C4-2B (cell line): Measurements from ENCODE around the gene CIAO3.

Experiments
- CTCF ChIP-seq: fragments of 450-650 bp; conservative IDR thresholded peaks from 2 replicates; pipeline ENCODE4 v1.5.1; 2017; ENCODE audit warnings: mild to moderate bottlenecking
- ZFX ChIP-seq: fragments of 450-650 bp; IDR thresholded peaks from 2 replicates; pipeline ENCODE4 v1.6.1; 2017

GRCh38 chr16:772959-773358 lies 32.2 kb upstream of the CIAO3 start:
- TF ChIP-seq CTCF, result no peak
- no peak for TF ChIP-seq ZFX
